Measurements from ENCODE around the gene IFNA10.
"Not testable (repeated sequence)": the region's sequence is repeated elsewhere in the genome, so short reads cannot be mapped to it uniquely, and the experiment has no call there.

- TF ChIP-seq TAF1, POLR2A (IDR thresholded peaks at IDR 0.05; ENCODE audit: low read depth, low read length): not testable (repeated sequence)
Measured at GRCh38 chr9:21182810-21183736, 23.9 kb downstream of the IFNA10 start.

Data from GM12891 (cell line).